Measurements from ENCODE around the gene IQCH.

IQCH gene

DNA sequence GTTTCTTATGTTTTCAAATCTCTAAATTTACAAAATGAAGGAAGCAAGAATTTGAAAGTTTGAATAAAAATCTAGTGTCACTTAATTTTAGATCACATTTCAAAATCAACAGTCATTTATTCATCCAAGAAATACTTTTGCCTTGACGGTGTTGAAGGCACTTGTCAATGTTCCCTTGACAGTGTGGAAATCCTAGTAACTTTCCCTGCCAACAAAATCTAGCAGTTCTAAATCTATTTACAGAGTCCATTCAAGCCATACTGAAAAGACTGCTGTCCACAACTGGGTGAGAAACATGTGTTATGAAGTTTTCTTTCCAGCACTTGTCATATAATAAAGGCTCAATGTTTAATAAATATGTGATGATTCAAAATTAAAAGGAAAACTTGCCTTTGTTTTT lies 279.3 kb downstream of the IQCH start:
- no peaks in the 10 kb centered on the region for H3K9me3 Mint-ChIP-seq
- no peaks in the 10 kb centered on the region for H3K36me3 Mint-ChIP-seq (ENCODE audit: low read depth)
- no peaks in the 10 kb centered on the region for H3K27me3 Mint-ChIP-seq
- no peak overlapping the region for H3K4me3 Mint-ChIP-seq
- H3K4me1 Mint-ChIP-seq (ENCODE audit: low read depth): peaks cover 15% of the 10 kb centered on the region
- no peak overlapping the region for H3K27ac Mint-ChIP-seq

DNA sequence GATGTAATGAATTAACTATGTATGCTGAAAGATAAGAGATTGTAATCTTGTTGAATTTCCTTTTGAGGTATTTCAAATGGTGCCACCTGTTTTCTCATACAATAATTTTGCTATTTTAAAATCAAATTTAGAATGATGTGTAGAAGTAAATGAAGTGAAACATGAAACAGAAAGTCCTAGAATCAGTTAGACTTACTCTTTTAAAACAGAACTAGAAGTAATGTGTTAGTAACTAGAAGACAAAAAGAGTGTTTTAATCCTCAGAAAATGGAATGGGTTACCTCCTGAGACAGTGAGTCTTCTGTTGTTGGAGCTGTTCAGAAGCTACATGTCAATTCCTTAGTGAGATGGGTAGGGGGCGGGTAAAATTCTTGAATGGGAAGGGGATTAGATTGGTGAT lies 279.8 kb downstream of the IQCH start:
- Mint-ChIP-seq H3K9me3 (no peaks in the 10 kb centered on the region), H3K36me3 (ENCODE audit: low read depth) (no peaks in the 10 kb centered on the region), H3K4me3 (no peak overlapping the region), H3K27ac (no peak overlapping the region), H3K27me3 (no peaks in the 10 kb centered on the region), H3K4me1 (ENCODE audit: low read depth) (peaks cover 20% of the 10 kb centered on the region)

DNA sequence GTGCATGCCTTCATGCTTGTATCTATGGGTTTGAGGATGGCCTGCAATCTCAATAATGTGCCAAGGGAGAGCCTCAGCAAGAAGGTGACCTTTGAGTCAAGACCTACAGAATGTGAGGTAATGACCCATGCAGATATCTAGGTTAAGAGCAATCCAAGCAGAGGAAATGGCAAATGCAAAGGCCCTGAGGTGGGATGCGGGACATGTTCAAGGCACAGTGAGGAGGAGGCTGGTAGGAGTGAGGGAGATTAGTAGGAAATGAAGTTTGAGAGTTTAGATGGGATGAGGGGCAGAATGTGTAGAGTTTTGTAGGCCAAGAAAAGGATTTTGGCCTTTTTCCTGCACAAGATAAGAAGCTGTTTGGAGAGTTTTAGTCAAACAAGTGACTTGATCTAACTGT lies 283.2 kb downstream of the IQCH start:
- no peak overlapping the region for H3K4me3 Mint-ChIP-seq
- no peak overlapping the region for H3K27ac Mint-ChIP-seq
- peaks cover 28% of the 10 kb centered on the region for H3K4me1 Mint-ChIP-seq (ENCODE audit: low read depth)
- no peaks in the 10 kb centered on the region for H3K9me3 Mint-ChIP-seq
- H3K27me3 Mint-ChIP-seq: no peaks in the 10 kb centered on the region
- H3K36me3 Mint-ChIP-seq (ENCODE audit: low read depth): peaks cover 3% of the 10 kb centered on the region

DNA sequence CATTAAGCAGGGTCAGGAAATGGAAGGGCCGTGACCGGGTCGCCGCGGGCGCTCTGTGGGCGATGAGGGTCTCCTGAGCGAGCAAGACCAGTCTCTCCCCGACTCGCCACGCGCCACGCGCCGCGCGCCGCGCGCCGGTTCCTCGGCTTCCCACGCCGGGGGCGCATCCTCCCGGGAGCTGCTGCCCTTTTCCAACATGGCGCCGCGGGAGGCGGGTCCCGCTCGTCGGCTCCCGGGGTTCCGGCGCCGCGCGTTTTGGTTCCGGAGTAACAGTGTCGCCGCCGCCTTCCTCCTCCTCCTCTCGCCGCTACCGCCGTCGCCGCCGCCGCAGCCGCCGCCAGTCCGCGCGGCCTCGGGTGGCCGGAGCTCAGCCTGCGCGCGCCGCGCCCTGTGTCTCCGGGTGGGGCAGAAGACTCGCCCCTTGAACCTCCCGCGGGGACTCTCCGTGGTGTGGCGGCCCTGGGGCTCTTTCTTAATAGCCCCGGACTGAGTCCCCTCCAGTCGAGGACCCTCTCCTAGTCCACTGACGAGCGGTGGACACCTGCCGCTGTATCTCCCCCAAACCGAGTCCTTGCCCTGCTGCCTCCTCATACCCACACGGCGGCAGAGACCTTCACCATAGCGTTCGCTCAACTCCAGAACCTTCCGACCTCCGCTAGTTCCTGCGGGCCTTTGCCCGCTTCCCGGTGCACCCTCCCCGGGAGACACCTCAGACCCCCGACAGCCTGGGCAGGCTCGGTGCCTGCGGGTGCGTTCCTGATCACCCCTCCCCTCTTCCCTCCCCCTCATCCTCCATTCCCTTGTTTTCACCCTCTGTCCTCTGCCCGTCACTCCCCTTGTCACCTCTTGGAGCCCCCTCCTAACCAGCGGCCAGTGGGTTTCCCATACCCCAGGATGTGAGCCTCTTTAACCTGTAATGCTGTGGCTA lies 288.1 kb downstream of the IQCH start, which contains the start of gene MAP2K5:
Gene MAP2K5, plus strand, starts transcription at position 284 of the 928 bp plus-strand sequence. Its CDS starts 633 bp downstream, at position 917.
- H3K36me3 Mint-ChIP-seq (ENCODE audit: low read depth): peaks cover 6% of the 10 kb centered on the region
- H3K4me3 Mint-ChIP-seq: peak within 1 kb of the TSS; percentile 99
- peak within 1 kb of the TSS; percentile 95 for H3K27ac Mint-ChIP-seq
- no peaks in the 10 kb centered on the region for H3K9me3 Mint-ChIP-seq
- no peaks in the 10 kb centered on the region for H3K27me3 Mint-ChIP-seq
- H3K4me1 Mint-ChIP-seq (ENCODE audit: low read depth): peaks cover 48% of the 10 kb centered on the region

DNA sequence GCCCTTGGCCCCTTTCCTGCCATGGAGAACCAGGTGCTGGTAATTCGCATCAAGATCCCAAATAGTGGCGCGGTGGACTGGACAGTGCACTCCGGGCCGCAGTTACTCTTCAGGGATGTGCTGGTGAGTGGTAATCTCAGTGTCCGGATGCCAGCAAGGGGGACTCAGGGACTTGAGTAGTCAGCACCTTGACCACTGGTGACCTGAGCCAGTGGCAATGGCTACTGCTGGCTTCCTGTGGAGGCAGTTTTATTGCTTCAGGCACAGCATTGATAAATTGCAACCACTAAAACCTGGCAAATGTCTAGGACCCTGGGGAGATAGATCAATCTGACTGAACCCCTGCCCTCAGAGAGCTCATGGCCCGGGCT lies 288.7 kb downstream of the IQCH start:
- H3K27me3 Mint-ChIP-seq: no peaks in the 10 kb centered on the region
- peak overlapping the region; percentile 99 for H3K4me3 Mint-ChIP-seq
- peaks cover 6% of the 10 kb centered on the region for H3K36me3 Mint-ChIP-seq (ENCODE audit: low read depth)
- peaks cover 55% of the 10 kb centered on the region for H3K4me1 Mint-ChIP-seq (ENCODE audit: low read depth)
- H3K9me3 Mint-ChIP-seq: no peaks in the 10 kb centered on the region
- H3K27ac Mint-ChIP-seq: peak overlapping the region; percentile 91

DNA sequence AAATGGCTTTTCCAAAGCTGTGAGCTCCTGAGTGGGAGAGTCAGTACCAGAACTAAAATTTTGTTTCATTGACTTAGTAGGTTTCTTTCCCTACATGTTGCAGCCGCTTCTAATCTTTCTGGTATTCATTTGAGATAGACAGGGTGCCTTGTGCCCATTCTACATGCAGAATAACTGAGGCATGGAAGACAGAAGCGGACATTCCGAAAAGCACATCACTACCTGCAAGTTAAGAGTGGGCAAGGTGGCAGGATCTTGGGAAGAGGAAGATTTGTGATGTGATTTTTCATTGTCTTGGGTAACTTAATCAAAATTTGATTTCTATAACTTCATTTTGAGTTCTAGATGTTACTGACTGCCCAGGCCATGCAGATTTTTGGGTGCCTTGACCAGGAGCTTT lies 289.9 kb downstream of the IQCH start:
- Mint-ChIP-seq H3K9me3 (no peaks in the 10 kb centered on the region), H3K4me1 (ENCODE audit: low read depth) (peaks cover 57% of the 10 kb centered on the region), H3K36me3 (ENCODE audit: low read depth) (peaks cover 6% of the 10 kb centered on the region), H3K27me3 (no peaks in the 10 kb centered on the region), H3K4me3 (peak overlapping the region; percentile 99), H3K27ac (peak overlapping the region; percentile 32)

DNA sequence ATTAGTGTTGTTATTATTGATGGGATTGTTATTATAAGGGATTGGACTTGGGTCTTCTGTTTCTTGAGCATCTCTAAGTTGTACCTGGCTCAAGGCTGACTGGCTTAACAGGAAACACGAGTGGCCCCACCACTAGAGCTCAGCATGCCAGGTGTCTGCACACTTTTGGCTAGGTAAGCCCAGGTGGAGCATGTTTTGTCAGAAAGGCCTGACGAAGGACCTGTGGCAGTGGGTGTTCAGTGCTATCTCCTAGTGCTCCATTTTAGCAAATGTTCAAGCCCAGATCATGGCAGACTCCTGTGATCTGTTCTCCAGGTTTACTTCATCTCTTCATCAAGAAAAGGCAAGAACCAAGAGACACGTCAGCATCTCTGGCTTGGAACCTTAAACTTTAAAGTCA lies 291.3 kb downstream of the IQCH start:
- Mint-ChIP-seq H3K27ac (no peak overlapping the region), H3K36me3 (ENCODE audit: low read depth) (peaks cover 11% of the 10 kb centered on the region), H3K4me3 (no peak overlapping the region), H3K4me1 (ENCODE audit: low read depth) (peaks cover 48% of the 10 kb centered on the region), H3K9me3 (no peaks in the 10 kb centered on the region), H3K27me3 (no peaks in the 10 kb centered on the region)

DNA sequence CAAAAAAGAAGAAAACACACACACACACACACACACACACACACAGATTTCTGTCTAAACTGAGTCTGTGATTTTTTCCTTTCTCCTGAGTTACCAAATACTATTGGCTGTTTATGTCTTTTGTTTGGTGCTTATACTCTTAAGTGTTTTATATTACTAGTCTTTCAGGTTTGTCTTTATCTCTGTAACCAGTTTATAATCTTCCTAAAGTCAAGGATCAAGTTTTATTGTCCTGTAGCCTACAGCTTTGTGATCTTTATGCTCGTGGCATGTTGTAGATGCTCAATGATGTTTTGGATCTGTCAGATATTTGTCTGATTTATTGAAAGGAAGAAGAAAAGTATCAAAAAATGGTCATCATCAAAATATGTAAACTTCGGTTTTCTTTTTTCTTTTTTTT lies 292.5 kb downstream of the IQCH start:
- peaks cover 15% of the 10 kb centered on the region for H3K36me3 Mint-ChIP-seq (ENCODE audit: low read depth)
- H3K4me1 Mint-ChIP-seq (ENCODE audit: low read depth): peaks cover 42% of the 10 kb centered on the region
- H3K27me3 Mint-ChIP-seq: no peaks in the 10 kb centered on the region
- H3K27ac Mint-ChIP-seq: no peak overlapping the region
- H3K9me3 Mint-ChIP-seq: no peaks in the 10 kb centered on the region
- no peak overlapping the region for H3K4me3 Mint-ChIP-seq

DNA sequence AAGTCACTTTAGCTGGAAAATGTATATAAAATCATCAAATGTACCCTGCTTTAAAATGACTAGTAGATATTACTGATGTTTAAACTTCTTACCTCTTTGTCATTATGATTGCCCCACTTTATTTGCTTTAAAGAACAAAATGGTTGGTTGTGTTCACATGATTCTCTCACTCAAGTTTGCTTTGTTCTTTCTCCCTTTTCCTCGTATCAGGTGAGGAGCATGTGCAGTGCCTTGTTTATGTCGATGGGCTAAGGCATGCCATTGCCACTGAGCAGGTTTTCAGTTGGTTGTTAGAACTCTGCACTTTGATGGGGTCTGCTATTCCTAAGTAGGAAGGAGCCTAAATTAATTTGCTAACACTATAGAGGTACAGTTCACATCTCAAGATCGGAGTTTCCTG lies 293.2 kb downstream of the IQCH start:
- H3K36me3 Mint-ChIP-seq (ENCODE audit: low read depth): peaks cover 15% of the 10 kb centered on the region
- H3K4me1 Mint-ChIP-seq (ENCODE audit: low read depth): peaks cover 42% of the 10 kb centered on the region
- H3K27ac Mint-ChIP-seq: no peak overlapping the region

DNA sequence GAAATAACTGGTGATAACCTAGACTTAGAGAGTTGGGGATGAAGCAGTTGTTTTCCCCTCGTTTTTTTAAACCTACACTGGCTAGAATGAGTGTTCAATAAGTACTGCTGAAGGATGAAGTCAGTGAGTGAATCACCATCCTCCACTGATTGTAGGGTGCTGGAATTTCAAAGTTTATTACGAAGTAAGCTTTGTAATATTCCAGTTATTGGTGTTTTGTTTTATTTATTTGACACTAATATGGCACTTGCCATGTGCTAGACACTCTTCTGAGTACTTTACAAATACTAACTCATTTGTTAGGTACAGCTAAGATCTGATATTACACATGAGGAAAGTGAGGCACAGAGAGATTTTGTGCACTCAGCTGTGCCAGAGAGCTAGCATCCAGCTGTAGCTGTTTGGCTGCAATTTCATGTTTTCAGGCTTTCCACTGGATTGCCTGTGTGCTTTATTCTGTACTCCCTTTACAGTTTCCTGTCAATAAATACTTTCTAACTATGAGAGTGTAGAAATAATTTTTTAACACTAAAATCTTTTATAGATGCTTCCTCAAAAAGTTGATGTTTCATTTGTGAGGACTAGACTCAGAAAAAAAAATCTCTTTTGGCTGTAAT lies 293.8 kb downstream of the IQCH start:
- Mint-ChIP-seq H3K27ac (no peak overlapping the region), H3K36me3 (ENCODE audit: low read depth) (peaks cover 20% of the 10 kb centered on the region), H3K9me3 (no peaks in the 10 kb centered on the region), H3K4me1 (ENCODE audit: low read depth) (peaks cover 41% of the 10 kb centered on the region), H3K4me3 (no peak overlapping the region), H3K27me3 (no peaks in the 10 kb centered on the region)

More for the DNA sequence above, 293.2 kb downstream of the IQCH start:
- Mint-ChIP-seq H3K27me3 (no peaks in the 10 kb centered on the region), H3K4me3 (no peak overlapping the region), H3K9me3 (no peaks in the 10 kb centered on the region)

DNA sequence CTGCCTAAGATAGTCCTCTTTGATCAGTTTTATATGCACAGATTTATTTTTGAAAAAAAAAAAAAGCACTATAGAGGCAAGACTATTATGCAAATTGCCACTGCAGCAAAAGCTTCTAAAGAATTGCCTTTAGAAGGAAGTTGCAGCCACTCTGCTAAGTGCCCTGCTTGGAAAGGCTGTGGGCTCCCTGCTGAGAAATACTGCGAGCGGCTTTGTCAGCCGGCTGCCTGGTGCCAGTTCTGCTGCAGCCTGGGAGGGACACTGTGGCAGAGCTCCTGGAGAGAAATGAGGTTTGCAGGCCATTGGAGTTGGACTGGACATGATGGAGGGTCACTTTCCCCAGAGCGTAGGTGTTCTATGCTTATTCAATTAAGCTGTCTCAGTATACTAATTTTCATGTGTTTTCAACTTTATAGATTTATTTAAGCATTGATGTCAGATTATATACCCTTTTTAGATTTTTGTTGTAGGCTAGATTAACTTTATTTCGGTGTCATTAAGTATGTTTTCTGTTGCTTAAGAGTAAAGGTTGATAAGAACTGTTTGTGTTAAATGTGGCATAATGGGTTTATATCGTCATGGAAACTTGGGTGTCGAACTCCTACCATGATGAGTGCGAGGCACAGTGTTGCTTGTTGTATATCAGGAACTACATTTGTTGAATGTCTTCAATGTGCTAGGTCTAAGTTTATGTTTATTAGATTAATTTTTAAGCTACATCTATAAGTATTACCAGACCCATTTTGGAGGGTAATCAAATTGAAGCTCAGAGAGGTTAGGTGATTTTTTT lies 294.5 kb downstream of the IQCH start:
- no peaks in the 10 kb centered on the region for H3K9me3 Mint-ChIP-seq
- no peaks in the 10 kb centered on the region for H3K27me3 Mint-ChIP-seq
- H3K36me3 Mint-ChIP-seq (ENCODE audit: low read depth): peaks cover 21% of the 10 kb centered on the region
- no peak overlapping the region for H3K4me3 Mint-ChIP-seq
- peaks cover 34% of the 10 kb centered on the region for H3K4me1 Mint-ChIP-seq (ENCODE audit: low read depth)
- H3K27ac Mint-ChIP-seq: no peak overlapping the region

DNA sequence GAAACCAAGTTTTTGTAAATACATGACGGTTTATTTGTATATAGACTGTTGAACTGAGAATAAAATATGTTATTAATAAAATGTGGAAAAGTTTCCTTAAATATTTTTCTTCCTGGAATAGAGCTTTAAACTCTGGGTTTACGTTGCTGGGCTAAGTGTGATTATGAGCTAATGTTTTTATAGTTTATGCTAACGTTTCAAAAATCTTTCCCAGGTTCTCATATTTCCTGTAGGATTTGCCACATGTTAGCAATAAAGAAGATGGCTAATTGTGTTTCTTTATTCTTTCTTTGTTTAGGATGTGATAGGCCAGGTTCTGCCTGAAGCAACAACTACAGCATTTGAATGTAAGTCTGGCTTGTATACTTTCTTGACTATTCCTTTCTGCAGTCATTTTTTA lies 295.1 kb downstream of the IQCH start:
- no peaks in the 10 kb centered on the region for H3K9me3 Mint-ChIP-seq
- H3K27ac Mint-ChIP-seq: no peak overlapping the region
- no peak overlapping the region for H3K4me3 Mint-ChIP-seq
- peaks cover 21% of the 10 kb centered on the region for H3K36me3 Mint-ChIP-seq (ENCODE audit: low read depth)
- H3K4me1 Mint-ChIP-seq (ENCODE audit: low read depth): peaks cover 28% of the 10 kb centered on the region
- H3K27me3 Mint-ChIP-seq: no peaks in the 10 kb centered on the region

DNA sequence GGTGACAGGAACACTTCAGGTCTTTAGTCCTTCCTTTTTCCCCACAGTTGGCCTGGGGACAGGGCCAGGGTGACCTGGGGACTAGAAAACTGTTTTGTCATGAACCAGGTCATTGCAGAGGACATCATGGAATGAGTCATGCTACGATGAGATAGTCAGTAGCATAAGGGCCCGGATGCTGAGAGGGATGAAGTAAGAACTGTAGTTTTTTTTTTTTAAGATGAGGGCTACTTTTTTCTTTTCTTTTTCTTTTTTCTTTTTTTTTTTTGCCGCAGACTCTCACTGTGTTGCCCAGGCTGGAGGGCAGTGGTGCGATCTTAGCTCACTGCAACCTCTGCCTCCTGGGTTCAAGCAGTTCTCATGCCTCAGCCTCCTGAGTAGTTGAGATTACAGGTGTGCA lies 295.9 kb downstream of the IQCH start:
- Mint-ChIP-seq H3K4me1 (ENCODE audit: low read depth) (peaks cover 25% of the 10 kb centered on the region), H3K36me3 (ENCODE audit: low read depth) (peaks cover 25% of the 10 kb centered on the region), H3K9me3 (no peaks in the 10 kb centered on the region), H3K27me3 (no peaks in the 10 kb centered on the region), H3K27ac (no peak overlapping the region), H3K4me3 (no peak overlapping the region)

DNA sequence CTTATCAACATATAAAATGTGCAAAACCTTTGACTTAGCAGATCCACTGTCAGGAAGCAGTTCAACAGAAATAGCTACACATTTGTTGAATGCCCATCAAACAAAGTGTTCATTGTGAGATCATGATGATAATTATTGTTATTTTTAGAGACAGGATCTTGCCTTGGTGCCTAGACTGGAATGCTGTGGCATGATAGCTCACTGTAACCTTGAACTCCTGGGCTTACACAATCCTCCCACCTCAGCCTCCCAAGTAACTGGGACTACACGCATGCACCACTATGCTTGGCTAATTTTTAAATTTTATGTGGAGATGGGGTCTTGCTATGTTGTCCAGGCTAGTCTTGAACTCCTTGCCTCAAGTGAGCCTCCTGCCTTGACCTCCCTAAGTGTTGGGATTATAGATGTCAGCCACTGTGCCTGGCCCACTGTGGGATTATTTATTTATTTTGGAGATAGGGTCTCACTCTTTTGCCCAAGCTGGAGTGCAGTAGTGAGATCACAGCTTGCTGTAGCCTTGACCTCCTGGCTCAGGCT lies 296.7 kb downstream of the IQCH start:
- no peaks in the 10 kb centered on the region for H3K27me3 Mint-ChIP-seq
- no peaks in the 10 kb centered on the region for H3K9me3 Mint-ChIP-seq
- H3K4me1 Mint-ChIP-seq (ENCODE audit: low read depth): peaks cover 28% of the 10 kb centered on the region
- H3K4me3 Mint-ChIP-seq: no peak overlapping the region
- peaks cover 29% of the 10 kb centered on the region for H3K36me3 Mint-ChIP-seq (ENCODE audit: low read depth)
- H3K27ac Mint-ChIP-seq: no peak overlapping the region

All from stimulated activated naive CD8-positive, alpha-beta T cell treated with anti-CD3 and anti-CD28 coated beads, Interleukin-15, Interleukin-2, amounts not matched to agents 100 ng/mL and 50 ng/mL, for 24 hours (primary cell).